Fibroblast of mammary gland (primary cell): ENCODE results near the gene LMAN2L.

ENCODE experiments used
- DNase-seq: peaks from one replicate; pipeline ENCODE4 v3.0.0-alpha.2; 2010; ENCODE audit warnings: low read depth
- H3K4me3 ChIP-seq: 2 replicates; pipeline ENCODE4 v1.5.1; 2011; ENCODE audit warnings: low read depth, mild to moderate bottlenecking, low read length, moderate library complexity; ENCODE audit not compliant: control insufficient read depth
- TF ChIP-seq, protein P1 (sequence below): conservative IDR thresholded peaks from 2 replicates; pipeline ENCODE4 v1.5.1; 2011; ENCODE audit warnings: low read depth, low read length, inconsistent platforms; ENCODE audit not compliant: control insufficient read depth, insufficient read depth

The LMAN2L gene

DNA sequence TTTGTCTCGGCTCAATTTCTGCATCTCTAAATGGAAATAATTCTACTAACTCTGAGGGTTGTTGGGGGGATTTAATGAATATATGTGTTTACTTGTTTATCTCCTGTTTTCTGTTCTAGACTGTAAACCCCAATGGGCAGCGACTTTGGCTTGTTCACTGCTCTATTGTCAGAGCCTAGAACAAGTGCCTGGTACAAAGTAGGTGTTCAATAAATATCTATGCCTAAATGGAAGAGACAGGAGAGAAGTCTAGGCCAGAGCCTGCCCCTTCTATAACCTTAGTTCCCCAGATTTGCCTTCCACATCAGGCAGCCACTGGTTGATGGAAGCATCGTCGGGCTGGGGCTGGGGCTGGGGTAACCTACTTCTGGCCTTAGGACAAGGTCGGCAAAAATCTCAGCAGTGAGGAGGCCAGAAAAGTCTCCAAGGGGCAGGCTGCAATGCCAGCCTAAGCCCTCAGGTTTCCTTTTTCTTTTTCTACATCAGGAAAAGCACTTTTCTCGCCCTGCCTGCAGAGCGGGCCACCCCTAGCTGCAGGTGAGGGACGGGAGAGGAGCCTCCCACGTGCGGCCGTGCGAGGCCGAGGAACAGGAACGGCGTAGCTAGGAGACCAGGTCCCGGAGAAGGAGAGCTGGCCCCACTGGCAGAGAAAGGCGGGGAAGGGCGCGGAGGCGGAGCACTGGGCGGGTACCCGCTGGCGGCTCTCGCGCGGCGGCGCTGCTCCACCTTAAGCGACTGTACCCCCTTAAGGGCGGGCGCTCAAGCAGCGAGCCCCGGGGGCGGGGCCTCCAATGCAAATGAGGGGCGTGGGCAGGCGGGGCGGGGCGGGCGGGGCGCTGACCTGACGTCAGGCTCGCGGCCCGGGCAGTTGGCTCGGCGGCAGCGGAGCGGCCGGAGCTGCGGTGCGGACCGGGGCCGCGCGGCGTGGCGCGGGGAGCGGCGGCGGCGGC lies 20.4 kb upstream of the LMAN2L start, which contains the start of gene CNNM4:
TSS of gene CNNM4 (plus strand) at position 867 of the 950 bp plus-strand sequence. CDS start 98 bp downstream, outside the sequence.
- H3K4me3 ChIP-seq: peak within 1 kb of the TSS; percentile 68
- TF ChIP-seq, protein P1, sequence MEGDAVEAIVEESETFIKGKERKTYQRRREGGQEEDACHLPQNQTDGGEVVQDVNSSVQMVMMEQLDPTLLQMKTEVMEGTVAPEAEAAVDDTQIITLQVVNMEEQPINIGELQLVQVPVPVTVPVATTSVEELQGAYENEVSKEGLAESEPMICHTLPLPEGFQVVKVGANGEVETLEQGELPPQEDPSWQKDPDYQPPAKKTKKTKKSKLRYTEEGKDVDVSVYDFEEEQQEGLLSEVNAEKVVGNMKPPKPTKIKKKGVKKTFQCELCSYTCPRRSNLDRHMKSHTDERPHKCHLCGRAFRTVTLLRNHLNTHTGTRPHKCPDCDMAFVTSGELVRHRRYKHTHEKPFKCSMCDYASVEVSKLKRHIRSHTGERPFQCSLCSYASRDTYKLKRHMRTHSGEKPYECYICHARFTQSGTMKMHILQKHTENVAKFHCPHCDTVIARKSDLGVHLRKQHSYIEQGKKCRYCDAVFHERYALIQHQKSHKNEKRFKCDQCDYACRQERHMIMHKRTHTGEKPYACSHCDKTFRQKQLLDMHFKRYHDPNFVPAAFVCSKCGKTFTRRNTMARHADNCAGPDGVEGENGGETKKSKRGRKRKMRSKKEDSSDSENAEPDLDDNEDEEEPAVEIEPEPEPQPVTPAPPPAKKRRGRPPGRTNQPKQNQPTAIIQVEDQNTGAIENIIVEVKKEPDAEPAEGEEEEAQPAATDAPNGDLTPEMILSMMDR: no peak
- peak; percentile 84 for DNase-seq

DNA sequence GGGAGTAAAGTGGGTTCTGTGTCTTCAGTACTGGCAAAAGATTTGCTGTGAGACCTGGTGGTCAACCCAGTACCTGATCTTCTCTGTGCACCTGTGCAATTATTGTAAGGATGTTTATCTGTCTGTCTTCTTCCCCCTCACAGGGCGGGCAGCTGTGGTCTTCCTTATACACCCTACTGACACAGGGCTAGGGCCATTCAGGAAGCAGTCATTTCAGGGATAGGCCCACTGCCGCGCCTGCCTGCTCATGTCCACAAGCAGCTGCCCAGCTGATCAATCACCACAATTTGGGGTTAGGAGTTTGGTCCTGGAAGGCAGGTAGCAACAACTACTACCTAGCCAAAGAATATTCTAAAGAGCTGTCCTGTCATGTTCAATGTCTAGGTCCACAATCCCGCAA lies 19.7 kb upstream of the LMAN2L start:
- DNase-seq: no peak
- TF ChIP-seq, protein P1: no peak
- H3K4me3 ChIP-seq: no peak overlapping the region

DNA sequence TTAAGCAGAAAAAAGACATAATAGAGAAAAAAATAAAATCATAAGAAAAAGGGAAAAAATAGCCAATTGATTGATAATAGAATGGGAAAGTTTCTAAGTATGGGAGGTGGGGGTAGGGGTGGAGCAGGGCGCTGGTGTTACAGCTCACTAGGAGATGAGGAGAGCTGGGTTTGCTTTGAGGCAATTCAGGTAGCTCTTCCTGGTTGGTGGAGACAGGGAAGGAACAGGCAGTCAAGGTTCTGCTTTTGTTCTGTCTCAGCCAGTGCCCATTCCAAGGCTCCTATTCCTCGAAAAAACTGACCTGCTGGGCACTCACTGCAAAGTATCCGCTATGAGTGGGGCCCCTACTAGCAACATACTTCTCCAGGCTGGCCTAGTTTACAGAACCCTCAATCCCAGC lies 19.1 kb upstream of the LMAN2L start:
- H3K4me3 ChIP-seq: no peak overlapping the region
- no peak for DNase-seq
- TF ChIP-seq, protein P1: no peak

DNA sequence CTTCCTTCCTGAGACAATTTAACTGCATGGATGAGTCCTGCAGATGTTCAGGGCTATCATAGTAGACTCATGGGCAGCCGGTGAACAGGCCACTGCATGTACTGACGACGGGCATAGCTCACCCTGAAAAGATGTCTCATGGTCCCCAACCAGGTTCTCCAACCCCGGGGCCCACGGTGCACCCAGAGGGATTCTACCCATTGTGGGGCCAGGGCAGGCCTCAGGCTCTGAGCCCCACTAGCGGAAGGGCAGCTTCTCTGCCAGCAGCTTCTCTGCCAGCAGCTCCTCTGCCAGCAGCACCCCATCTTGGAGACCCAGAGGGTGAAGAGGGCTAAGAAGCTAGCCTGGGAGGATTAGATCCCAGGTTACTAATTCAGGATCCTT lies 17.6 kb upstream of the LMAN2L start:
- no peak for DNase-seq
- H3K4me3 ChIP-seq: no peak overlapping the region
- TF ChIP-seq, protein P1: no peak

DNA sequence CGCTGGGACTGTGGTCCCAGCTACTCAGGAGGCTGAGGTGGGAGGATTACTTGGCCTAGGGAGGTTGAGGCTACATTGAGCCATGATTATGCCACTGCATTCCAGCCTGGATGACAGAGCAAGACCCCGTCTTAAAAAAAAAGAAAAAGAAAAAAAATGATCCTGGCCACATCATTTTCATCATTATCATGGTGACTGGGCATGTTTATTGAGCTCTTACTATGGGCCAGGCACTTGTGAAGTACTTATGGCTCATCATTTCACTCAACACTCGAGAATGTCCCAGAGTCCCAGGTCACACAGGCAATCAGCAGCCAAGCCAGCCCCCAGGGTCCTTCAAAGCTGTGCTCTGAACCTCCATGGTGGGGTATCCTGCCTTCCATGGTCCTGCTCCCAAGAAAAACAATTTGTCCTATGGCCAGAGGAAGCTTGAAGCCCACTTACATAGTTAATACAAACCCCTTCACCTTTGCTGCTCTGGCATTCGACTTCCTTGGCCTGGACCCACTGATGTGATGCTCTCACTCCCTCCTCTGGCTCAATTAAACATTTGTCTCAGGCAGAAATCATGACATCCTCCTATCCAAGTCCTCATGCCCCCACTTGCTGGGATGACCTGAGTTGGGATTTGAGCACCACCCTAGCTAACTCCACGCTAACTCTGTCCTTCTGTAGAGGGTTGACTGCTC lies 17.1 kb upstream of the LMAN2L start:
- no peak overlapping the region for H3K4me3 ChIP-seq
- TF ChIP-seq, protein P1: no peak

DNA sequence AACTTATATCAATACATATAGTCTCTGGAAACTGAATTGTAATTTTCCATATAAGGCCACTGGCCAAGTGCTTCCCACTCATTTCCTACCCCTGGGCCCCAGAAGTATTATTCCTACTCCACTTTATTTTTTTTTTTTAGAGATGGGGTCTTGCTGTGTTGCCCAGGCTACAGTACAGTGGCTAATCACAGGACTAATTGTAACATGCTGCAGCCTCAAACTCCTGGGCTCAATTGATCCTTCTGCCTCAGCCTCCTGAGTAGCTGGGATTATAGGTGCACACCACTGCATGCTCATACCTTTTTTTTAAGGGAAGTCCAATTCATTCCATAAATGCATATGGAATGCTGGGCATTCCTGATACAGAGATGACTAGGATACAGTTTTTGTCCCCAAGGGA lies 14.5 kb upstream of the LMAN2L start:
- DNase-seq: no peak
- TF ChIP-seq, protein P1: no peak
- no peak overlapping the region for H3K4me3 ChIP-seq

More for the DNA sequence above, 17.1 kb upstream of the LMAN2L start:
- no peak for DNase-seq
